Middle frontal gyrus (tissue), 1 donor: ENCODE results near the gene AHRR.

Experiments used
- DNase-seq: peaks from one replicate; pipeline ENCODE4 v3.0.0-alpha.2; 2015; ENCODE audit warnings: low spot score; ENCODE audit errors: extremely low spot score

AHRR gene

GRCh38 chr5:320524-321229 lies 837 bp upstream of the AHRR start:
- no peak for DNase-seq

DNA sequence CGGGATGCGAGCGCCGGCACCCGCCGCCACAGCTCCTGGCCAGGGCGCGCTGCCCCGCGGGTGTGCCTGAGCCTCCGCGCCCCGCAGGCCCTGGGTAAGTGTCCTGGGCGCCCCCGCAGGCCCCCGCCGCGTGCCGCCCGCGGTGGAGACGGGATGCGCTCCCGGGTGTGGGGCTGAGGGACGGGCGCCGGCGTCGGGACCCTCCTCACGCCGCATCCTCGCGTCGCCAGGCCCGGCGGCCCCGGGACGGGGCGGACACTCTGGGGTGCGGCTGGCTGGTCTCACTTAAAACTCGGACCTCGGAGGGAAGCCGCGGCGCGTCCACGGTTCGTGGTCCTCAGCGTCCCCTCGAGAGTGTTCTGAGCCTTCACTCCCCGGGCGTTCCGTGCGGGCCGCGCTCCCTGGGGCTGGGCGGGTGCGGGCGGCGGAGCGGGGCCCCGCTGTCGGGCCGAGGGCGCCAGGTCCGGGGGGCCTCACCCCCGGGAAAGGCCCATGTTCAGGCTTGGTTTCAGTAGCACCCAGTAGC lies 275 bp downstream of the AHRR start:
- no peak for DNase-seq

- no peak for DNase-seq
Measured at GRCh38 chr5:322281-322941, 897 bp downstream of the AHRR start.

GRCh38 chr5:322942-323879 lies 1.7 kb downstream of the AHRR start:
- DNase-seq = no peak

- DNase-seq = no peak
Measured at GRCh38 chr5:324736-325612, 3.5 kb downstream of the AHRR start.

DNA sequence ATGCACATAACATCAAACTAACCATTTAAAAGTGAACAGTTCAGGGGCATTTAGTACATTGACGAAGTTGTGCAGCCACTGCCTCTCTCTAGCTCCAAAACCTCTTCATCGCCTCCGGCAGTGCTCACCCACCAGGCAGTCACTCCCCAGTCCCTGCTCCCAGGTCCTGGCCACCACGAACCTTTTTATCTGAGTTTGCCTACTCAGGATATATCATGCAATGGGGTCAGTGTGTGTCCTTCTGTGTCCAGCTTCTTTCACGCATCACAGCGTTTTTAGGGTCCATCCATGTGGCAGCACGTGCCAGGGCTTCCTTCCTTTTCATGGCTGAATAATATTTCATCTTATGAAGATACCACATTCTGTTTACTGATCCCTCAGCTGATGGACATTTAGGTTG lies 4.6 kb downstream of the AHRR start:
- no peak for DNase-seq

DNA sequence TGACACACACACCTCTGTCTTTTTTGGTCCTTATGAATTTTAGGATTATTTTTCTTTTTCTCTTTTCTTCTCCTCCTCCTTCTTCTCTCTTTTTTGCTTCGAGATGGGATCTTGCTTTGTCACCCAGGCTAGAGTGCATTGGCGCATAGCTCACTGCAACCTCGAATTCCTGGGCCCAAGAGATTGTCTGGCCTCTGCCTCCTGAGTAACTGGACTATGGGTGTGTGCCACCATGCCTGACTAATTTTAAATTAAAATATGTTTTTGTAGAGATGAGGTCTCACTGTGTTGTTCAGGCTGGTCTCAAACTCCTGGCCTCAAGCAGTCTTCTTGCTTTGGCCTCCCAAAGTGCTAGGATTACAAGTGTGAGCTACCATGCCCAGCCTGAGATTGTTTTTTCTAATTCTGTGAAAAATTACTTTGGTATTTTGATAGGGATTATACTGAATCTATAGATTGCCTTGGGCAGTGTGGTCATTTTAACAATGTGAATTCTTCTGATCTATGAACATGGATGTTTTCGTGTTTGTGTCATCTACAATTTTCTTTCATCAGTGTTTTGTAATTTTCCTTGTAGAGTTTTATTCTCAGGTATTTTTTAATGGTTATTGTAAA lies 7.7 kb downstream of the AHRR start:
- DNase-seq = no peak

GRCh38 chr5:329768-330167 lies 8.3 kb downstream of the AHRR start:
- DNase-seq = no peak

GRCh38 chr5:332843-333242 lies 11.3 kb downstream of the AHRR start:
- no peak for DNase-seq

DNA sequence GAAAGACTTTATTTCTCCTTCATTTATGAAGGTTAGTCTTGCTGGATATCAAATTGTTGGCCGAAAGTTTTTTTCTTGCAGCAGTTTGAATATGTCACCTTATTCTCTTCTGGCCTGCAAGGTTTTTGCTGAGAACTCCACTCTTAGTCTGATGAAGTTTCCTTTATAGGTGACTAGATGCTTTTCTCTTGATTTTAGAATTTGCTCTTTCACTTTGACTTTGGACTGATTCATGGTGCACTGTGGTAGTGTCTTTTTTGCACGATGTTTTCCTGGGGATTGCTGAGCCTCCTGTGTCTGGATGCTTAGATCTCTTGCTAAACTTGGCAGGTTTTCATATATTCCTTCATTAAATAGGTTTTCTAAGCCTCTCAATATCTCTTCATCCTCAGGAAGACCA lies 12.4 kb downstream of the AHRR start:
- no peak for DNase-seq

DNA sequence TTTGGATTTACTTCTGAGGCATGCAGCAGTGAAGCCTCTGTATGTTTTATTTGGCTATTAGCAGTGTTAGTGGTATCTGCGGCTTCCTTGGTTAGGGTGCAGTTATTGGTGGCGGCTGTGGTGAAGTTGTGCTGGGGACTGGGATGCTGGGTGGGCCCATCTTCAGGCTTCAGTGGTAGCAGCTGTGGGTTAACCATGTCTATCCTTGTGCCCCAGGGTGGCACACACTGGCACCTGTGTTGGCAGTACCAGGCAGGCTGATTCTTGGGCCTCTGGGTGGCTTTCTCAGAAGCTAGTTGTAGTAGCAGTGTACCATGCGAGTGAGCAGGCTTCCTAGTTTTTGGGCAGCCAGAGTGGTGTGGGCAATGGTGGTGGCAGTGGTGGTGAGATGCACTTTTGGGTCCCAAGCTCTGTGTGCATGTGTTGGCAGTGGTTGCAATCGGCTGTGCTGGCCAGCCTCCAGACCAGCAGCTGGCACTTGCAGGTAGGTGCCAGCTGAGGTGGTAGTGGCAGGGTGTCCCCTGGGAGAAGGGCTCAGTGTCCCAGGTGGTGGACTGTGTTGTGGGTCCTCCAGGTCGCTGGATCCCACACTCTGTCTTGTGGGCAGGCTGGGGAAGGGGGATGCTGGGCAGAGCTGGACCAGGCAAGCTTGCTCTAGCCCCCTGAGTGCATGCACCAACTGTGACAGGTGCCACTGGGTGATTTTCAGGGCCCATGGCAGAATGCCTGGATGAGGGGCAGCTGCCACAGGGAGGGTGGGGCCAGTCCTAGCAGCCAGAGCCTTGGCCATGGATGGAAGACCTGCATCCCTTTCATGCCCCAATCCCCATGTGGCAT lies 13.6 kb downstream of the AHRR start:
- no peak for DNase-seq

- DNase-seq = no peak
Measured at GRCh38 chr5:335740-336038, 14.2 kb downstream of the AHRR start.

DNA sequence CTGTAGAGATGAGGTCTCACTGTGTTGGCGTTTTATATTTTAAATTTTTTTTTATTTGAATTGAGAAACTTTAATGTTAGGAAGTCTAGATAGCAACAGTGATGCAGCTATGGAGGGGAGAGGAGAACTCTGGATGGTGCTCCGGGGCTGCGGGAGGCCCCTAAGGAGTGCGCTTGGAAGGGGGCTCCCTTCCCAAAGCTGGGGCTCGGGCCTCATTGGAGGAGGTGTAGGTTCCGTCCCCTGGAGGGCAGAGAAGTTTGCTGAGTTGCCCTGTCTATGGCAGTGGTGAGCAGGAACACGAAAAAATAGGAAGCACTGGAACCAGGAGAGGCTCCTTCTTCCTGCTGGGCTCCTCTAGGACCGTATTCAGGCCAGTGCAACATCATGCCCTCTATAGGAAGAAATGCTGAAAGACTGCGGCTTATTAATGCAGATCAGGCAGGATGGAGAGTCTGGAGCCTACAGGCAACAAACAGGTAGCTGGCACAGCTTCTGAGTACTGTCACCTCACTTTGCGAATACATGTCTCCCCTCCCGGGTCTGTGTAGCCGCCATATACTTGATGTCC lies 16.1 kb downstream of the AHRR start:
- no peak for DNase-seq

- DNase-seq = no peak
Measured at GRCh38 chr5:342501-343460, 21.3 kb downstream of the AHRR start.

DNA sequence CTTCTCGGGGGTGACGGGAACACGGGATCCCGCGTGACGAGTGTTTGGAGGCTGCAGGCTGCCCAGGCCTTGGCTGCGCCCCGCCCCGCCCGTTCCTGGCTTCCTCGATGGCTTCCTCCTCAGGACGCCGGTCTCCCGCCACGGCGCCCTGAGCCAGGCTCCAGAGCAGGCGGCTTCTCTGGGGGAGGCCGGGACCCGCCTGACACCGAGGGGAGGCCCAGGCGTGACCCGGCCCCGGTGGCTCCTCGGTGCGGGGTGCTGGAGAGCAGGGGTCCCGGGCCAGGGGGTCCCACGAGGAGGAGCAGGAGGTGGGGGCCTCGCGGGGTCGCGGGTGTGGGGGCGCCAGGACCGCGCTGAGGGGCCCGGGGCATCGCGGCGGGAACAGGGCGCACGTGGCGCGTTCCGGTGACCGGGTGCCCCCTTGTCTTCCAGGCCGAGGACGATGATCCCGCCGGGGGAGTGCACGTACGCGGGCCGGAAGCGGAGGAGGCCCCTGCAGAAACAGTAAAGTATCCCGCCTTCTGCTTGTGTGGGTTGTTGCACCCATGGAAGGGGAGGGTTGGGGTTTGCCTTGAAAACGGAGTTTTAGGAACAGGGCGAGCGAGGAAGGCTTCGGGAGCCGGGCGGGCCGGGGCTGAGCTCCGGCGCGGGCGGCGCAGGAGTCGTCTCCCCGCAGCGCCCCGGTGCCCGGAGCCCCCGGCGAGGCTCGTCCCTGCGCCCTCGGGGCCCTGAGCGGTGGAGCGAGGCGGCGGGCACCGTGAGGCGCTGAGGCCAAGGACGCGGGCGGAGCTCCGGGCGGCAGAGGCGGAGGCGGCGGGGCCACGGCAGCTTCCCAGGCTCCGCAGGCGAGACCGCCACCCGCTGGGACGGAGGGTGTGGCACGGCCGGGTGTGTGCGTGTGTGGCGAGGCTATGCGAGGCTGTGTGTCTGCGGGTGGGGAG lies 22.2 kb downstream of the AHRR start:
- no peak for DNase-seq

DNA sequence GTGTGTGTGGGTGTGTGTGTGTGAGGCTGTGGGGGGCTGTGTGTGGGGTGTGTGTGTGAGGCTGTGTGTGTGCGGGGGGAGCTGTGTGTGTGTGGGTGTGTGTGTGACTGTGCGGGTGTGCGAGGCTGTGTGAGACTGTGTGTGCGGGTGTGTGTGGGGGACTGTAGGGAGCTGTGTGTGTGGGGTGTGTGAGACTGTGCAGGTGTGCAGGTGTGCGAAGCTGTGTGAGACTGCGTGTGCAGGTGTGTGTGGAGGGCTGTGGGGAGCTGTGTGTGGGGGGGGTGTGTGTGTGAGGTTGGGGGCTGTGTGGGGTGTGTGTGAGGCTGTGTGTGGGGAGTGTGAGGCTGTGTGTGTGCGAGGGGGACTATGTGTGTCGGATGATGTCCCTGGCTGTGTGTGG lies 23.2 kb downstream of the AHRR start:
- DNase-seq = no peak
